H9 (cell line): Measurements from ENCODE around the gene RAB3A. TPM values are rescaled to one million over a fixed set of nuclear protein-coding genes. Genes with fewer than 3 reads are reported as not detected.

Experiments
- DNase-seq: peaks from one replicate; pipeline ENCODE4 v3.0.0-alpha.2; 2017
- H2AFZ ChIP-seq: one replicate; pipeline ENCODE4 v1.6.1; 2013; ENCODE audit warnings: mild to moderate bottlenecking, low read length, control low read depth, moderate library complexity
- H2AK5ac ChIP-seq: 2 replicates; pipeline ENCODE4 v1.6.1; 2013; ENCODE audit warnings: low read length, control low read depth, mixed read lengths; ENCODE audit not compliant: insufficient read length
- H2BK120ac ChIP-seq: one replicate; pipeline ENCODE4 v1.6.1; 2013; ENCODE audit warnings: low read depth, mild to moderate bottlenecking, low read length, control low read depth, inconsistent platforms; ENCODE audit not compliant: poor library complexity, severe bottlenecking
- H2BK12ac ChIP-seq: 2 replicates; pipeline ENCODE4 v1.6.1; 2013; ENCODE audit warnings: low read length, control low read depth, mixed read lengths, low read depth; ENCODE audit not compliant: insufficient read length
- H2BK15ac ChIP-seq: 2 replicates; pipeline ENCODE4 v1.6.1; 2013; ENCODE audit warnings: low read depth, low read length, control low read depth
- H2BK20ac ChIP-seq: one replicate; pipeline ENCODE4 v1.6.1; 2013; ENCODE audit warnings: low read depth, mild to moderate bottlenecking, low read length, control low read depth, inconsistent platforms; ENCODE audit not compliant: poor library complexity, severe bottlenecking
- H2BK5ac ChIP-seq: 2 replicates; pipeline ENCODE4 v1.6.1; 2013; ENCODE audit warnings: low read length, control low read depth, mixed read lengths; ENCODE audit not compliant: insufficient read length
- H3K14ac ChIP-seq: 2 replicates; pipeline ENCODE4 v1.6.1; 2013; ENCODE audit warnings: low read length, control low read depth; ENCODE audit not compliant: insufficient read depth
- H3K18ac ChIP-seq: 2 replicates; pipeline ENCODE4 v1.6.1; 2013; ENCODE audit warnings: low read depth, mild to moderate bottlenecking, mixed read lengths, low read length, control low read depth; ENCODE audit not compliant: insufficient read length
- H3K23ac ChIP-seq: 2 replicates; pipeline ENCODE4 v1.6.1; 2013; ENCODE audit warnings: low read length, control low read depth, mixed read lengths, low read depth; ENCODE audit not compliant: insufficient read length
- H3K23me2 ChIP-seq: 2 replicates; pipeline ENCODE4 v1.6.1; 2013; ENCODE audit warnings: low read depth, mild to moderate bottlenecking, mixed read lengths, low read length, control low read depth; ENCODE audit not compliant: insufficient read length, poor library complexity, severe bottlenecking
- H3K27ac ChIP-seq: 2 replicates; pipeline ENCODE4 v1.5.1; 2013; ENCODE audit warnings: low read length, control low read depth, mixed read lengths, low read depth; ENCODE audit not compliant: insufficient read length
- H3K27me3 ChIP-seq: 2 replicates; pipeline ENCODE4 v1.6.1; 2013; ENCODE audit warnings: low read length, control low read depth, inconsistent platforms; ENCODE audit not compliant: insufficient read depth
- H3K4ac ChIP-seq: 2 replicates; pipeline ENCODE4 v1.6.1; 2013; ENCODE audit warnings: low read depth, mild to moderate bottlenecking, control low read depth, inconsistent platforms, low read length, moderate library complexity
- H3K4me1 ChIP-seq: 2 replicates; pipeline ENCODE4 v1.6.1; 2013; ENCODE audit warnings: low read length, control low read depth, inconsistent platforms; ENCODE audit not compliant: insufficient read depth
- H3K4me2 ChIP-seq: 2 replicates; pipeline ENCODE4 v1.6.1; 2013; ENCODE audit warnings: low read length, control low read depth, mixed read lengths; ENCODE audit not compliant: insufficient read length, insufficient read depth
- H3K56ac ChIP-seq: 2 replicates; pipeline ENCODE4 v1.6.1; 2013; ENCODE audit warnings: low read depth, mild to moderate bottlenecking, mixed read lengths, low read length, control low read depth; ENCODE audit not compliant: insufficient read length
- H3K79me1 ChIP-seq: 2 replicates; pipeline ENCODE4 v1.6.1; 2013; ENCODE audit warnings: low read depth, mild to moderate bottlenecking, moderate library complexity, low read length, control low read depth, inconsistent platforms; ENCODE audit not compliant: insufficient read depth, poor library complexity, severe bottlenecking
- H3K79me2 ChIP-seq: 2 replicates; pipeline ENCODE4 v1.6.1; 2013; ENCODE audit warnings: low read length, control low read depth, inconsistent platforms; ENCODE audit not compliant: insufficient read depth
- H3K9ac ChIP-seq: 2 replicates; pipeline ENCODE4 v1.6.1; 2013; ENCODE audit warnings: low read length, control low read depth, mixed read lengths; ENCODE audit not compliant: insufficient read length; ENCODE audit errors: extremely low read depth
- H3K9me3 ChIP-seq: one replicate; pipeline ENCODE4 v1.6.1; 2013; ENCODE audit warnings: low read depth, low read length, inconsistent platforms; ENCODE audit not compliant: control insufficient read depth
- H3T11ph ChIP-seq: one replicate; pipeline ENCODE4 v1.6.1; 2013; ENCODE audit warnings: mild to moderate bottlenecking, low read length, control low read depth, inconsistent platforms
- H4K20me1 ChIP-seq: one replicate; pipeline ENCODE4 v1.6.1; 2013; ENCODE audit not compliant: control insufficient read depth, insufficient read length, insufficient read depth
- H4K5ac ChIP-seq: 2 replicates; pipeline ENCODE4 v1.6.1; 2013; ENCODE audit warnings: low read depth, mild to moderate bottlenecking, mixed read lengths, low read length, control low read depth; ENCODE audit not compliant: insufficient read length
- H4K8ac ChIP-seq: replicated peaks from 2 replicates; pipeline ENCODE4 v1.6.1; 2013; ENCODE audit warnings: low read length, control low read depth, mixed read lengths, low read depth; ENCODE audit not compliant: insufficient read length
- H4K91ac ChIP-seq: 2 replicates; pipeline ENCODE4 v1.6.1; 2013; ENCODE audit warnings: low read depth, mild to moderate bottlenecking, moderate library complexity, mixed read lengths, low read length, control low read depth; ENCODE audit not compliant: insufficient read length
- H3K27ac Mint-ChIP-seq, 3 experiments: 2 replicates in 2 of 3; 3 replicates in 1 of 3; pipeline ENCODE4 v1.8.0; 2020 to 2021; ENCODE audit warnings: mixed read lengths in 3 of 3, mild to moderate bottlenecking in 1 of 3, moderate library complexity in 1 of 3
- H3K27me3 Mint-ChIP-seq: 2 replicates; pipeline ENCODE4 v1.8.0; 2021; ENCODE audit warnings: low read depth, mild to moderate bottlenecking, moderate library complexity, mixed read lengths
- H3K36me3 Mint-ChIP-seq, 3 experiments: 2 replicates in 2 of 3; 3 replicates in 1 of 3; pipeline ENCODE4 v1.8.0; 2020 to 2021; ENCODE audit warnings: low read depth in 3 of 3, mixed read lengths in 3 of 3; ENCODE audit not compliant: insufficient read depth in 1 of 3
- H3K4me1 Mint-ChIP-seq, 2 experiments: 2 replicates each; pipeline ENCODE4 v1.8.0; 2020; ENCODE audit warnings: mixed read lengths in 2 of 2
- H3K4me3 Mint-ChIP-seq, 2 experiments: 2 replicates in 1 of 2; 3 replicates in 1 of 2; pipeline ENCODE4 v1.8.0; 2020 to 2021; ENCODE audit warnings: mild to moderate bottlenecking in 2 of 2, mixed read lengths in 2 of 2, moderate library complexity in 1 of 2
- H3K9me3 Mint-ChIP-seq, 2 experiments: 2 replicates in 1 of 2; 3 replicates in 1 of 2; pipeline ENCODE4 v1.8.0; 2020; ENCODE audit warnings: mild to moderate bottlenecking in 2 of 2, mixed read lengths in 2 of 2, moderate library complexity in 1 of 2
- WGBS: extraction: QIAGEN DNeasy Blood & Tissue Kit; methylation state at CpG from one replicate; pipeline ENCODE4 v1.1.7; 2013; ENCODE audit warnings: missing lambda C conversion rate, low lambda C conversion rate, mixed read lengths; ENCODE audit not compliant: insufficient read length; ENCODE audit errors: extremely low coverage; 5-methylcytosine and 5-hydroxymethylcytosine counted together
- total RNA-seq: library from RNA; stranded (reverse); gene quantifications from 2 replicates; pipeline ENCODE4 v1.2.1, GENCODE V29; 2021
- TF ChIP-seq, protein P1 (sequence below): fragments of 200-600 bp; sonication (generic); conservative IDR thresholded peaks from 3 replicates; pipeline ENCODE4 v1.8.0; 2021; ENCODE audit warnings: antibody characterized with exemption, mild to moderate bottlenecking

The RAB3A gene
- total RNA-seq, 1 experiment from 2014 or later, result 6.8 TPM

DNA sequence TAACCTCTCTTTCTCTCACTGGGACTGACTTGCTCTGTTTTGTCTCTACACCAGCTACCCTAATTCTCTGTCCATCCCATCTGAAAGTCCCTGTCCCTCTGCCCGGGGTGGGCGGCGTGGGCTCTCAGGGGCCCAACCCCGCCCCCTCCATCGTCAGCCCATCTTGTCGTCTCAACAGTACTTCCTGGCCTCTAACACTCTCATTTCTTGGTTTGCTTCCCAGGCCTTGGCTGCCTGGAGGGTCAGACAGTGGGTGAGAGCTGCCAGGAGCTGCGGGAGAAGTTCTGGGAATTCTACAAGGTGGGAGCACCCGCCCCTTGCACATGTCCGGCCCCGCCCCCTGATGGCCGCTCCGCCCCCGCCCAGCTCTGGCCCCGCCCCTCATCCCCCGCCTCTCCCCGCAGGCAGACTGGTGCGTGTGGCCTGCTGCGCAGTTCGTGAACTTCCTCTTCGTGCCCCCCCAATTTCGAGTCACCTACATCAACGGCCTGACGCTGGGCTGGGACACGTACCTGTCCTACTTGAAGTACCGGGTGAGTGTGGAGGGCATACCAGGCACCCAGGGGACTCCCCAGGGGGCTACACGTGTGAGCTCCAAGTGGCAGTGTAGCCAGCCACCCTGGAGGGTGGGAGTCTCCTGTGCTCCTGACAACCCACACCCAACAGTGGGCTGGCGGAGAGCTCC is 9.1 kb downstream of the RAB3A start:
- Histone ChIP-seq H3T11ph (no peak overlapping the region), H3K9ac (peak overlapping the region; percentile 5), H3K79me2 (peaks cover 2% of the 10 kb centered on the region; the same call in 1 of the 2 replicates), H3K23ac (no peak overlapping the region), H3K56ac (no peak overlapping the region), H3K4ac (no peak overlapping the region), H2AK5ac (no peak overlapping the region), H3K23me2 (peaks cover 8% of the 10 kb centered on the region), H3K18ac (no peak overlapping the region), H2BK20ac (no peak overlapping the region), H3K27me3 (no peaks in the 10 kb centered on the region), H4K20me1 (no peaks in the 10 kb centered on the region), H2BK5ac (no peak overlapping the region), H4K91ac (no peak overlapping the region), H2BK120ac (no peak overlapping the region), H2AFZ (no peak overlapping the region), H2BK15ac (no peak overlapping the region), H3K4me2 (peak overlapping the region; percentile 87), H2BK12ac (no peak overlapping the region), H3K79me1 (peaks cover 6% of the 10 kb centered on the region), H3K9me3 (no peaks in the 10 kb centered on the region), H3K4me1 (no peaks in the 10 kb centered on the region; the same call in 1 of the 2 replicates), H4K5ac (no peak overlapping the region), H3K27ac (no peak overlapping the region), H3K14ac (no peak overlapping the region), H4K8ac (no peak overlapping the region)
- Mint-ChIP-seq H3K4me3 (peak overlapping the region; percentile 84 to 90), H3K36me3 (peaks cover 14 to 32% (median 32%) of the 10 kb centered on the region in 3 experiments), H3K27ac (0 out of 7 replicates have a peak overlapping the region, but pooled peaks of 2 of the 3 experiments have one; percentile 21 to 34), H3K4me1 (peaks cover 17 to 20% of the 10 kb centered on the region in 2 experiments), H3K9me3 (no peaks in the 10 kb centered on the region; a peak in 1 of 5 replicates), H3K27me3 (no peaks in the 10 kb centered on the region; the same call in 1 of the 2 replicates)
- WGBS, result no CpG with 5 or more reads among the region's 27 CpGs
- DNase-seq, result peak; percentile 77
- TF ChIP-seq, protein P1, sequence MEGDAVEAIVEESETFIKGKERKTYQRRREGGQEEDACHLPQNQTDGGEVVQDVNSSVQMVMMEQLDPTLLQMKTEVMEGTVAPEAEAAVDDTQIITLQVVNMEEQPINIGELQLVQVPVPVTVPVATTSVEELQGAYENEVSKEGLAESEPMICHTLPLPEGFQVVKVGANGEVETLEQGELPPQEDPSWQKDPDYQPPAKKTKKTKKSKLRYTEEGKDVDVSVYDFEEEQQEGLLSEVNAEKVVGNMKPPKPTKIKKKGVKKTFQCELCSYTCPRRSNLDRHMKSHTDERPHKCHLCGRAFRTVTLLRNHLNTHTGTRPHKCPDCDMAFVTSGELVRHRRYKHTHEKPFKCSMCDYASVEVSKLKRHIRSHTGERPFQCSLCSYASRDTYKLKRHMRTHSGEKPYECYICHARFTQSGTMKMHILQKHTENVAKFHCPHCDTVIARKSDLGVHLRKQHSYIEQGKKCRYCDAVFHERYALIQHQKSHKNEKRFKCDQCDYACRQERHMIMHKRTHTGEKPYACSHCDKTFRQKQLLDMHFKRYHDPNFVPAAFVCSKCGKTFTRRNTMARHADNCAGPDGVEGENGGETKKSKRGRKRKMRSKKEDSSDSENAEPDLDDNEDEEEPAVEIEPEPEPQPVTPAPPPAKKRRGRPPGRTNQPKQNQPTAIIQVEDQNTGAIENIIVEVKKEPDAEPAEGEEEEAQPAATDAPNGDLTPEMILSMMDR, result no peak
